T47D (cell line): ENCODE measurements around the gene PTPRO.

ENCODE experiments used
- DNase-seq, 2 experiments: peaks; one replicate each; pipeline versions ENCODE4 v3.0.0 to v3.0.0-alpha.2; 2011 to 2012; ENCODE audit warnings: low read depth in 1 of 2, low spot score in 1 of 2
- JUND ChIP-seq: IDR thresholded peaks from 2 replicates; pipeline ENCODE4 v1.6.1; 2012; ENCODE audit warnings: low read depth
- in situ Hi-C: cut with HindIII; loops from 2 replicates; pipeline ENCODE4 v1.10.0; 2016; ENCODE audit warnings: low sequenced_read_pairs, low pct_unique_long_range_greater_than_20kb

PTPRO gene

GRCh38 chr12:15481846-15482245 lies 159.5 kb downstream of the PTPRO start:
- DNase-seq = no peak
- no peak for TF ChIP-seq JUND
- in situ Hi-C loops = no loop called here

GRCh38 chr12:15485466-15485865 lies 163.2 kb downstream of the PTPRO start:
- in situ Hi-C loops = no loop called here
- TF ChIP-seq JUND = no peak
- no peak for DNase-seq

- no peak for DNase-seq
- in situ Hi-C loops = no loop called here
- TF ChIP-seq JUND = no peak
Measured at GRCh38 chr12:15486859-15487258, 164.6 kb downstream of the PTPRO start.

- peak in 1 of 2 experiments; percentile 33 for DNase-seq
- TF ChIP-seq JUND = no peak
- in situ Hi-C loops = no loop called here
Measured at GRCh38 chr12:15488481-15488880, 166.2 kb downstream of the PTPRO start.

GRCh38 chr12:15494329-15495046 lies 172.2 kb downstream of the PTPRO start:
- in situ Hi-C loops = no loop called here
- no peak for DNase-seq
- TF ChIP-seq JUND = no peak

GRCh38 chr12:15495746-15496145 lies 173.4 kb downstream of the PTPRO start:
- in situ Hi-C loops = no loop called here
- no peak for TF ChIP-seq JUND
- no peak for DNase-seq

GRCh38 chr12:15496738-15497137 lies 174.4 kb downstream of the PTPRO start:
- in situ Hi-C loops = no loop called here
- DNase-seq = no peak
- no peak for TF ChIP-seq JUND

GRCh38 chr12:15497671-15498292 lies 175.5 kb downstream of the PTPRO start:
- TF ChIP-seq JUND = no peak
- DNase-seq = no peak
- in situ Hi-C loops = no loop called here

- TF ChIP-seq JUND = no peak
- in situ Hi-C loops = no loop called here
- DNase-seq = no peak
Measured at GRCh38 chr12:15502211-15502610, 179.9 kb downstream of the PTPRO start.

GRCh38 chr12:15505616-15506015 lies 183.3 kb downstream of the PTPRO start:
- in situ Hi-C loops = no loop called here
- no peak for TF ChIP-seq JUND
- no peak for DNase-seq

- TF ChIP-seq JUND = no peak
- in situ Hi-C loops = no loop called here
- no peak for DNase-seq
Measured at GRCh38 chr12:15515010-15515409, 192.7 kb downstream of the PTPRO start.

GRCh38 chr12:15520083-15520482 lies 197.8 kb downstream of the PTPRO start:
- DNase-seq = no peak
- no peak for TF ChIP-seq JUND
- in situ Hi-C loops = no loop called here

- TF ChIP-seq JUND = no peak
- in situ Hi-C loops = no loop called here
- no peak for DNase-seq
Measured at GRCh38 chr12:15520844-15521243, 198.5 kb downstream of the PTPRO start.
